ENCODE results near the gene SHROOM4. TPM values are rescaled to one million over a fixed set of nuclear protein-coding genes. Genes with fewer than 3 reads are reported as not detected.

Gene SHROOM4
- total RNA-seq, 2 donors from 2014 or later: 1.6 to 2.6 TPM

GRCh38 chrX:50707405-50707804 is 106.6 kb downstream of the SHROOM4 start:
- Histone ChIP-seq H3K9me3 (no peaks in the 10 kb centered on the region), H3K4me1 (no peaks in the 10 kb centered on the region), H3K27ac (no peak overlapping the region), H3K4me3 (no peak overlapping the region), H3K27me3 (no peaks in the 10 kb centered on the region), H3K36me3 (replicated peaks in 1 of 2; ENCODE audit: insufficient read depth in 1 of 2, low read depth in 2 of 2) (no peaks in the 10 kb centered on the region)
- WGBS, 2 donors: 42 to 43% methylated on average over 2 of the region's 2 CpGs
- intact Hi-C loops (cut with DNase I): no loop called here
- ATAC-seq (no peak), DNase-seq (peak in 1 of 4 donors; percentile 6)
- TF ChIP-seq CTCF (IDR thresholded peaks at IDR 0.05): no peak
- no peak for TF ChIP-seq POLR2A (IDR thresholded peaks at IDR 0.05)

- H3K36me3 ChIP-seq (replicated peaks in 1 of 2; ENCODE audit: insufficient read depth in 1 of 2, low read depth in 2 of 2): no peaks in the 10 kb centered on the region
- no peak overlapping the region for H3K27ac ChIP-seq
- H3K4me1 ChIP-seq: no peaks in the 10 kb centered on the region
- no peaks in the 10 kb centered on the region for H3K9me3 ChIP-seq
- intact Hi-C loops (cut with DNase I): no loop called here
- no peak overlapping the region for H3K4me3 ChIP-seq
- ATAC-seq: no peak
- WGBS, 2 donors: 37 to 55% methylated on average over 3 of the region's 3 CpGs
- TF ChIP-seq CTCF (IDR thresholded peaks at IDR 0.05) (no peak), POLR2A (IDR thresholded peaks at IDR 0.05) (no peak)
- no peak for DNase-seq
- no peaks in the 10 kb centered on the region for H3K27me3 ChIP-seq
Observed at GRCh38 chrX:50705042-50705441, 109.0 kb downstream of the SHROOM4 start.

GRCh38 chrX:50704360-50704759 is 109.6 kb downstream of the SHROOM4 start:
- TF ChIP-seq CTCF (IDR thresholded peaks at IDR 0.05) (no peak), POLR2A (IDR thresholded peaks at IDR 0.05) (no peak)
- no peak for DNase-seq
- WGBS, 2 donors: 27% methylated on average over 1 of the region's 1 CpG; no CpG with 5 or more reads in 1 of the 2 donors

GRCh38 chrX:50700921-50701320 is 113.1 kb downstream of the SHROOM4 start:
- TF ChIP-seq POLR2A (IDR thresholded peaks at IDR 0.05): no peak
- TF ChIP-seq CTCF (IDR thresholded peaks at IDR 0.05): no peak
- H3K4me1 ChIP-seq: no peaks in the 10 kb centered on the region
- intact Hi-C loops (cut with DNase I): no loop called here
- no peak overlapping the region for H3K27ac ChIP-seq
- ATAC-seq (no peak), DNase-seq (no peak)
- H3K4me3 ChIP-seq: no peak overlapping the region
- H3K9me3 ChIP-seq: no peaks in the 10 kb centered on the region
- no peaks in the 10 kb centered on the region for H3K27me3 ChIP-seq
- 33 to 34% methylated on average over 2 to 3 of the region's 3 CpGs for WGBS, 2 donors
- no peaks in the 10 kb centered on the region for H3K36me3 ChIP-seq (replicated peaks in 1 of 2; ENCODE audit: insufficient read depth in 1 of 2, low read depth in 2 of 2)

More at GRCh38 chrX:50704360-50704759, 109.6 kb downstream of the SHROOM4 start:
- Histone ChIP-seq H3K27me3 (no peaks in the 10 kb centered on the region), H3K36me3 (replicated peaks in 1 of 2; ENCODE audit: insufficient read depth in 1 of 2, low read depth in 2 of 2) (no peaks in the 10 kb centered on the region), H3K27ac (no peak overlapping the region), H3K9me3 (no peaks in the 10 kb centered on the region), H3K4me1 (no peaks in the 10 kb centered on the region), H3K4me3 (no peak overlapping the region)
- no peak for ATAC-seq
- intact Hi-C loops (cut with DNase I): no loop called here

GRCh38 chrX:50698944-50699343 is 115.0 kb downstream of the SHROOM4 start:
- DNase-seq (no peak), ATAC-seq (no peak)
- Histone ChIP-seq H3K36me3 (replicated peaks in 1 of 2; ENCODE audit: insufficient read depth in 1 of 2, low read depth in 2 of 2) (no peaks in the 10 kb centered on the region), H3K27ac (no peak overlapping the region), H3K27me3 (no peaks in the 10 kb centered on the region), H3K9me3 (no peaks in the 10 kb centered on the region), H3K4me3 (no peak overlapping the region), H3K4me1 (no peaks in the 10 kb centered on the region)
- intact Hi-C loops (cut with DNase I): no loop called here
- no peak for TF ChIP-seq CTCF (IDR thresholded peaks at IDR 0.05)
- TF ChIP-seq POLR2A (IDR thresholded peaks at IDR 0.05): no peak
- WGBS, 2 donors: 38 to 41% methylated on average over 2 of the region's 2 CpGs

All from body of pancreas (tissue), 4 donors.